ENCODE measurements around the gene PSMD11. TPM values are rescaled to one million over a fixed set of nuclear protein-coding genes. Genes with fewer than 3 reads are reported as not detected.

Gene PSMD11
- total and polyA plus RNA-seq, 2 of the 13 experiments (the other 11 are each of a cell fraction or from before 2014, with no cell fraction given) = 69.8 to 152 TPM

DNA sequence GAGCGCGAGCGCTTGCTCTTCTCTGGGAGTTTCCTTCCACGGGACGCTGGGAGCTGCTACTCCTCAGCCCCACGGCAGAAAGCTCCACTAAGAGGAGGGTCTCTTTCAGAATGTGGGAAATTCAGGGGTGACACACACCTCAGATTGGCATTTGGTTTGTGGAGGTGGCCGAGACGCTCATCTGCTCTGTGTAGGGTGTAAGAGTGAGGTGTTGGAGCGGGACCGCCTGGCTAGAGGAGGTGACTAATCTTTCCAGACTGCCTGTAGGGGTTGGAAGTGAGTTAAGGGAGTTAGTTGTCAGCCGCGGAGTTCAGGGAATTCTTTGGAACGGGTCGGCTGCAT, 735 bp downstream of the PSMD11 start:
- no peaks in the 10 kb centered on the region for H3K27me3 ChIP-seq (ENCODE audit: control insufficient read depth in 1 of 2, insufficient read depth in 2 of 2, low read length in 2 of 2)
- H4K20me1 ChIP-seq (ENCODE audit: insufficient read depth, low read length) = peaks cover 15% of the 10 kb centered on the region
- H3K27ac ChIP-seq (ENCODE audit: extremely low read length, insufficient read depth, low read length) = peak overlapping the region; percentile 80
- DNase-seq (ENCODE audit: low spot score) = peak; percentile 37
- WGBS (ENCODE audit: low lambda C conversion rate) = under 1% methylated on average over 13 of the region's 14 CpGs
- H3K4me1 ChIP-seq (ENCODE audit: insufficient read depth, low read length) = peaks cover 57% of the 10 kb centered on the region
- ChIA-PET POLR2A (interaction anchor here (1.2 to 1.7 kb wide), 4 partner anchors 23 to 94 kb away, joined by 3 to 13 read pairs (median 6); partner anchors contain the start of gene CDK5R1), CTCF (ENCODE audit: low intra/inter-chr PET ratio, low total read pairs) (interaction anchor here (1.5 kb wide), 1 partner anchor 17 kb away, joined by 4 read pairs; no protein-coding TSS in a partner anchor)
- in situ Hi-C loops (cut with HindIII; ENCODE audit: extremely low pct_ligation_motif_present, low pct_unique_long_range_greater_than_20kb) = no loop called here
- FAIRE-seq = peak; percentile 26
- H3K4me2 ChIP-seq (ENCODE audit: low read depth, low read length) = peak overlapping the region; percentile 97
- peak; percentile 24; the same call in 1 of the 2 replicates for TF ChIP-seq SAP130 (CRISPR knock-in tag; IDR thresholded peaks at IDR 0.05; ENCODE audit: low read depth)
- TF ChIP-seq SNAPC2 (CRISPR knock-in tag; IDR thresholded peaks at IDR 0.05) = 0 out of 2 replicates have a peak, but pooled peaks have one; percentile 4
- no peak for TF ChIP-seq GABPA (IDR thresholded peaks at IDR 0.05; ENCODE audit: low read depth, low read length)
- TF ChIP-seq GABPA (CRISPR knock-in tag; IDR thresholded peaks at IDR 0.05; ENCODE audit: low read depth) = no peak
- TF ChIP-seq ZNF614 (CRISPR knock-in tag; IDR thresholded peaks at IDR 0.05; ENCODE audit: borderline replicate concordance) = no peak
- no peak for TF ChIP-seq ZC3H13 (CRISPR knock-in tag; IDR thresholded peaks at IDR 0.05)
- TF ChIP-seq GATA4 (IDR thresholded peaks at IDR 0.05; ENCODE audit: borderline replicate concordance, low read depth) = no peak
- no peak for TF ChIP-seq ZFY (CRISPR knock-in tag; IDR thresholded peaks at IDR 0.05)
- TF ChIP-seq KLF11 (CRISPR knock-in tag; IDR thresholded peaks at IDR 0.05) = no peak
- TF ChIP-seq FOSL2 (CRISPR knock-in tag; IDR thresholded peaks at IDR 0.05) = 0 out of 2 replicates have a peak, but pooled peaks have one; percentile 24
- peak; percentile 82 for TF ChIP-seq ZKSCAN5 (CRISPR knock-in tag; IDR thresholded peaks at IDR 0.05)
- TF ChIP-seq LCORL (IDR thresholded peaks at IDR 0.05) = no peak
- TF ChIP-seq LCORL (CRISPR knock-in tag; IDR thresholded peaks at IDR 0.05) = 0 out of 2 replicates have a peak, but pooled peaks have one; percentile 41
- 0 out of 2 replicates have a peak, but pooled peaks have one; percentile 38 for TF ChIP-seq CCDC6 (CRISPR knock-in tag; IDR thresholded peaks at IDR 0.05)
- TF ChIP-seq KDM5A (IDR thresholded peaks at IDR 0.05; ENCODE audit: borderline replicate concordance, low read length) = 0 out of 2 replicates have a peak, but pooled peaks have one; percentile 20
- peak; percentile 16 for TF ChIP-seq ASH2L (IDR thresholded peaks at IDR 0.05; ENCODE audit: insufficient read length, low read depth, low read length)
- no peak for TF ChIP-seq PCBP1 (IDR thresholded peaks at IDR 0.05; ENCODE audit: borderline replicate concordance, low read depth, low read length)
- 0 out of 2 replicates have a peak, but pooled peaks have one; percentile 4 for TF ChIP-seq SIN3A (IDR thresholded peaks at IDR 0.05; ENCODE audit: borderline replicate concordance, low read depth, low read length)
- H3K4me3 ChIP-seq (replicated peaks in 1 of 3; ENCODE audit: insufficient read depth in 1 of 3, low read depth in 2 of 3, low read length in 3 of 3) = peak overlapping the region; percentile 81 to 97 (median 88)
- H3K9me3 ChIP-seq (ENCODE audit: low read length) = no peaks in the 10 kb centered on the region
- no peak overlapping the region for H2AFZ ChIP-seq (ENCODE audit: low read length)
- no TSS peak for BruUV-seq (replicated peaks)
- peak; percentile 74 for ATAC-seq
- H3K9ac ChIP-seq (ENCODE audit: insufficient read depth, low read depth, low read length) = peak overlapping the region; percentile 91
- H3K79me2 ChIP-seq (ENCODE audit: insufficient read depth, low read length) = peaks cover 46% of the 10 kb centered on the region
- intact Hi-C loops (cut with micrococcal nuclease; ENCODE audit: unreplicated experiment) = no loop called here
- peaks cover 2 to 18% of the 10 kb centered on the region in 2 experiments; a peak in 4 of 5 replicates for H3K36me3 ChIP-seq (replicated peaks in 1 of 2; ENCODE audit: control insufficient read depth in 1 of 2, insufficient read depth in 2 of 2, low read length in 2 of 2)
